Endothelial cell of umbilical vein (primary cell): ENCODE results near the gene SYNM. TPM values are rescaled to one million over a fixed set of nuclear protein-coding genes. Genes with fewer than 3 reads are reported as not detected.

Source experiments
- BruUV-seq: library from RNA; stranded (reverse); fragments of 400-500 nt; replicated peaks from 2 replicates; lab custom pipeline; 2021; lab: Mats Ljungman, UMichigan
- CTCF ChIA-PET: fragments of 300-600, 350-600 bp; sonication (Branson Sonifier 250); formaldehyde crosslinking; loops from one replicate; lab custom pipeline; 2021; ENCODE audit warnings: antibody characterized with exemption, inconsistent platforms; lab: Charles Lee
- POLR2A ChIA-PET: fragments of 300-600, 350-600 bp; sonication (Branson Sonifier 250); formaldehyde crosslinking; loops from one replicate; lab custom pipeline; 2021; ENCODE audit warnings: antibody characterized with exemption, inconsistent platforms; lab: Charles Lee
- DNase-seq: peaks from one replicate; pipeline ENCODE4 v3.0.0-alpha.2; 2011; ENCODE audit warnings: low read depth, low spot score
- FAIRE-seq: peaks from 2 replicates; lab custom pipeline; 2011; peaks lifted over from hg19 to GRCh38; lab: Jason Lieb, UNC
- H2AFZ ChIP-seq: 2 replicates; pipeline ENCODE4 v1.6.0; 2012; ENCODE audit warnings: low read depth, low read length, control low read depth, inconsistent platforms
- H3K27ac ChIP-seq: 2 replicates; pipeline ENCODE4 v1.5.1; 2011; ENCODE audit warnings: low read depth, mild to moderate bottlenecking, control low read depth, low read length, moderate library complexity; ENCODE audit not compliant: insufficient read depth
- H3K27me3 ChIP-seq, 2 experiments: 2 replicates each; pipeline versions ENCODE4 v1.6.0 to v1.6.1; 2011; ENCODE audit warnings: low read length in 2 of 2, mixed read lengths in 1 of 2; ENCODE audit not compliant: control insufficient read depth in 2 of 2, insufficient read depth in 2 of 2
- H3K36me3 ChIP-seq, 2 experiments: 2 replicates in 1 of 2; 3 replicates in 1 of 2; pipeline ENCODE4 v1.5.1; 2011; ENCODE audit warnings: low read length in 2 of 2, mild to moderate bottlenecking in 1 of 2, moderate library complexity in 1 of 2; ENCODE audit not compliant: control insufficient read depth in 2 of 2, insufficient read depth in 2 of 2; ENCODE audit errors: extremely low read depth in 1 of 2
- H3K4me1 ChIP-seq: 3 replicates; pipeline ENCODE4 v1.5.1; 2011; ENCODE audit warnings: mild to moderate bottlenecking, low read length; ENCODE audit not compliant: control insufficient read depth, insufficient read depth; ENCODE audit errors: extremely low read depth
- H3K4me2 ChIP-seq: 2 replicates; pipeline ENCODE4 v1.6.1; 2011; ENCODE audit warnings: low read length, control low read depth, mixed read lengths; ENCODE audit not compliant: insufficient read depth
- H3K4me3 ChIP-seq, 3 experiments: fragments of 200-600 bp in 1 of 3; sonication (generic), shearing (Covaris generic) in 1 of 3; replicated peaks in 1 of 3; 2 replicates each; pipeline ENCODE4 v1.5.1; 2011 to 2016; ENCODE audit warnings: control low read depth in 3 of 3, low read length in 3 of 3, mild to moderate bottlenecking in 2 of 3, inconsistent platforms in 1 of 3, low read depth in 1 of 3, moderate library complexity in 1 of 3; ENCODE audit not compliant: insufficient read depth in 1 of 3
- H3K79me2 ChIP-seq: 2 replicates; pipeline ENCODE4 v1.6.0; 2012; ENCODE audit warnings: low read length, inconsistent platforms; ENCODE audit not compliant: control insufficient read depth, insufficient read depth
- H3K9ac ChIP-seq: replicated peaks from 2 replicates; pipeline ENCODE3; 2011; ENCODE audit warnings: low read length, control low read depth; ENCODE audit not compliant: insufficient read depth; ENCODE audit errors: extremely low read depth
- H3K9me1 ChIP-seq: replicated peaks from 3 replicates; pipeline ENCODE4 v1.6.0; 2011; ENCODE audit warnings: mild to moderate bottlenecking, low read length; ENCODE audit not compliant: control insufficient read depth, insufficient read depth; ENCODE audit errors: extremely low read depth
- H3K9me3 ChIP-seq: replicated peaks from 2 replicates; pipeline ENCODE4 v1.5.1; 2012; ENCODE audit warnings: low read length, inconsistent platforms; ENCODE audit not compliant: control insufficient read depth, insufficient read depth
- H4K20me1 ChIP-seq: replicated peaks from 2 replicates; pipeline ENCODE3; 2011; ENCODE audit warnings: mild to moderate bottlenecking, low read length; ENCODE audit not compliant: control insufficient read depth, insufficient read depth; ENCODE audit errors: extremely low read depth
- CTCF ChIP-seq, 2 donors: IDR thresholded peaks; 1 replicate in 1 of 2; 2 replicates in 1 of 2; pipeline ENCODE4 v1.5.1; 2011; ENCODE audit warnings: low read length in 2 of 2, mild to moderate bottlenecking in 2 of 2, moderate library complexity in 2 of 2, control low read depth in 1 of 2, inconsistent platforms in 1 of 2, low read depth in 1 of 2; ENCODE audit not compliant: insufficient read depth in 1 of 2; ENCODE audit errors: extremely low read depth in 1 of 2
- EZH2 ChIP-seq: IDR thresholded peaks from 2 replicates; pipeline ENCODE4 v1.6.1; 2012; ENCODE audit warnings: borderline replicate concordance, low read depth, mild to moderate bottlenecking, moderate library complexity, low read length, inconsistent platforms; ENCODE audit not compliant: severe bottlenecking
- FOS ChIP-seq: IDR thresholded peaks from 2 replicates; pipeline ENCODE4 v1.6.1; 2011; ENCODE audit warnings: mild to moderate bottlenecking, low read length, moderate library complexity, borderline replicate concordance; ENCODE audit not compliant: insufficient read depth
- GATA2 ChIP-seq: IDR thresholded peaks from 2 replicates; pipeline ENCODE4 v1.7.0; 2011; ENCODE audit warnings: low read depth, mild to moderate bottlenecking, moderate library complexity, mixed read lengths, low read length; ENCODE audit not compliant: insufficient read length, insufficient read depth
- MAX ChIP-seq: IDR thresholded peaks from 2 replicates; pipeline ENCODE4 v1.6.1; 2011; ENCODE audit not compliant: insufficient read depth, insufficient read length
- POLR2A ChIP-seq: IDR thresholded peaks from 2 replicates; pipeline ENCODE4 v1.6.1; 2012; ENCODE audit warnings: low read depth, mild to moderate bottlenecking, control low read depth, low read length
- dilution Hi-C: fragments of 300-500 bp; cut with MboI; formaldehyde crosslinking; loops from one replicate; pipeline ENCODE4 v1.15.0; 2019; ENCODE audit warnings: low sequenced_read_pairs; ENCODE audit not compliant: extremely low pct_ligation_motif_present
- intact Hi-C: fragments of 100-400 bp; cut with micrococcal nuclease; formaldehyde crosslinking; loops from one replicate; pipeline ENCODE4 v1.10.0; 2022
- polyA plus RNA-seq, 4 experiments: library from polyadenylated mRNA; depleted of rRNA in 3 of 4; stranded (reverse) in 3 of 4; unstranded in 1 of 4; fragments of >200 nt; gene quantifications; 2 replicates each; pipeline versions ENCODE4 v1.2.1 to v1.2.3, GENCODE V29; 2011 to 2012; ENCODE audit warnings: missing spikeins in 1 of 4
- total RNA-seq: library from RNA; stranded (reverse); gene quantifications from 2 replicates; pipeline ENCODE4 v1.2.3, GENCODE V29; 2021

Gene SYNM
- total and polyA plus RNA-seq, 2 donors (not counting 3 experiments of a cell fraction or from before 2014, with no cell fraction given) = 3.7 to 10.2 TPM

- no peak for FAIRE-seq
- Histone ChIP-seq H3K9me3 (no peaks in the 10 kb centered on the region), H3K4me2 (no peak overlapping the region), H3K9me1 (no peaks in the 10 kb centered on the region), H3K9ac (no peak overlapping the region), H3K79me2 (no peaks in the 10 kb centered on the region), H2AFZ (no peak overlapping the region), H3K27ac (no peak overlapping the region), H3K4me3 (no peak overlapping the region), H3K4me1 (no peaks in the 10 kb centered on the region), H3K27me3 (no peaks in the 10 kb centered on the region), H3K36me3 (no peaks in the 10 kb centered on the region), H4K20me1 (no peaks in the 10 kb centered on the region)
- DNase-seq = no peak
- dilution Hi-C loops (no loop called here), intact Hi-C loops (no loop called here)
- ChIA-PET CTCF (interaction anchor here (1.0 to 4.9 kb wide), 3 partner anchors 10 to 14 kb away, joined by 3 to 27 read pairs (median 16); no protein-coding TSS in a partner anchor), POLR2A (no interaction called here)
- TF ChIP-seq POLR2A = no peak
- no peak for TF ChIP-seq CTCF (IDR thresholded peaks at IDR 0.05; ENCODE audit: extremely low read depth in 1 of 2, insufficient read depth in 1 of 2, low read depth in 1 of 2, low read length in 2 of 2)
- TF ChIP-seq FOS = no peak
- TF ChIP-seq GATA2 = no peak
- TF ChIP-seq MAX = no peak
- no peak for TF ChIP-seq EZH2
- BruUV-seq = no TSS peak
These were observed 14.7 kb upstream of the SYNM start for GRCh38 chr15:99090011-99090699.
